Uterus (tissue), 4 donors: ENCODE results near the gene SSC4D. TPM values are rescaled to one million over a fixed set of nuclear protein-coding genes. Genes with fewer than 3 reads are reported as not detected.

Experiments
- DNase-seq, 2 donors: peaks; one replicate each; pipeline ENCODE4 v3.0.0-alpha.2; 2019 to 2020
- H3K27ac ChIP-seq, 2 donors: fragments of 200-600 bp; sonication (generic); 1 replicate in 1 of 2; 2 replicates in 1 of 2; pipeline ENCODE4 v1.5.1; 2016 to 2018
- H3K27me3 ChIP-seq, 2 donors: fragments of 200-600 bp; sonication (generic); one replicate each; pipeline ENCODE4 v1.5.1; 2018 to 2019; ENCODE audit warnings: control low read depth in 1 of 2
- H3K36me3 ChIP-seq, 2 donors: fragments of 200-600 bp; sonication (generic); one replicate each; pipeline ENCODE4 v1.5.1; 2019; ENCODE audit warnings: control low read depth in 1 of 2
- H3K4me1 ChIP-seq, 2 donors: fragments of 200-600 bp; sonication (generic); one replicate each; pipeline ENCODE4 v1.5.1; 2018 to 2019; ENCODE audit warnings: control low read depth in 1 of 2
- H3K4me3 ChIP-seq, 2 donors: fragments of 200-600 bp; sonication (generic); 1 replicate in 1 of 2; 2 replicates in 1 of 2; pipeline ENCODE4 v1.5.1; 2018 to 2019; ENCODE audit warnings: mild to moderate bottlenecking in 1 of 2
- H3K9me3 ChIP-seq, 2 donors: fragments of 200-600 bp; sonication (generic); one replicate each; pipeline ENCODE4 v1.5.1; 2019; ENCODE audit warnings: control low read depth in 1 of 2
- POLR2A ChIP-seq, 2 donors: fragments of 450-650 bp; IDR thresholded peaks; one replicate each; pipeline ENCODE4 v1.6.1; 2016; ENCODE audit warnings: antibody characterized with exemption in 2 of 2, mild to moderate bottlenecking in 1 of 2, moderate library complexity in 1 of 2
- intact Hi-C: fragments of 100-400 bp; cut with DNase I; formaldehyde crosslinking; loops from one replicate; pipeline ENCODE4 v1.15.1; 2023; ENCODE audit warnings: low total_unique reads
- total RNA-seq, 4 donors: library from RNA; depleted of rRNA in 3 of 4; stranded (reverse); fragments of >200 nt in 3 of 4; gene quantifications; one replicate each; pipeline versions ENCODE4 v1.1.0 to v1.2.4, GENCODE V29; 2014 to 2023
- TF ChIP-seq, protein P1 (sequence below), 4 experiments: fragments of 200-600 bp in 2 of 4; fragments of 450-650 bp in 2 of 4; sonication (generic) in 2 of 4; IDR thresholded peaks; one replicate each; pipeline ENCODE4 v1.5.1; 2016 to 2019; ENCODE audit warnings: antibody characterized with exemption in 4 of 4, mild to moderate bottlenecking in 2 of 4, moderate library complexity in 1 of 4
- donor health status: DM: yes; HTN: yes; CAD: no.

SSC4D gene
- total RNA-seq, 4 donors from 2014 or later, result 0.37 to 1.0 TPM; not detected in 2

DNA sequence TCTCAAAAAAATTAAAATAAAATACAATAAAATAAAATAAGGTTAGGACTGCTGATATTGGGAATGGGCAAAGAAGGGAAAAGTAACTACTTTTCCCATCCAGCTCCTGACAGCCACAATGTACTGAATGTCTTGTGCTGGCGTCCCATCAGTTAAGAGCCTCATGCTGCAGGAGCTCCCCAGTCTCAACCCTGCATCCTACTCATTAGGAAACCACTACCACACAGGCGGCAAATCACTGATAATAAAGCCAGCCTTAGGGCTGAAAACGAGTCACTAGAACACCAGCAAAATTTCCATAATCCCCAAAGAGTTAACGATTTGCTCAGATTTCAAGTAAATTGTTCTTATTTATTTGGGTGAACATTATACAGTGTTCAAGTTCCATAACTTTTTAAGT lies 55.0 kb downstream of the SSC4D start:
- Histone ChIP-seq H3K9me3 (no peaks in the 10 kb centered on the region), H3K27ac (no peak overlapping the region), H3K36me3 (no peaks in the 10 kb centered on the region), H3K4me3 (no peak overlapping the region), H3K4me1 (no peaks in the 10 kb centered on the region), H3K27me3 (no peaks in the 10 kb centered on the region)
- no peak for TF ChIP-seq POLR2A (IDR thresholded peaks at IDR 0.05)
- TF ChIP-seq, protein P1, sequence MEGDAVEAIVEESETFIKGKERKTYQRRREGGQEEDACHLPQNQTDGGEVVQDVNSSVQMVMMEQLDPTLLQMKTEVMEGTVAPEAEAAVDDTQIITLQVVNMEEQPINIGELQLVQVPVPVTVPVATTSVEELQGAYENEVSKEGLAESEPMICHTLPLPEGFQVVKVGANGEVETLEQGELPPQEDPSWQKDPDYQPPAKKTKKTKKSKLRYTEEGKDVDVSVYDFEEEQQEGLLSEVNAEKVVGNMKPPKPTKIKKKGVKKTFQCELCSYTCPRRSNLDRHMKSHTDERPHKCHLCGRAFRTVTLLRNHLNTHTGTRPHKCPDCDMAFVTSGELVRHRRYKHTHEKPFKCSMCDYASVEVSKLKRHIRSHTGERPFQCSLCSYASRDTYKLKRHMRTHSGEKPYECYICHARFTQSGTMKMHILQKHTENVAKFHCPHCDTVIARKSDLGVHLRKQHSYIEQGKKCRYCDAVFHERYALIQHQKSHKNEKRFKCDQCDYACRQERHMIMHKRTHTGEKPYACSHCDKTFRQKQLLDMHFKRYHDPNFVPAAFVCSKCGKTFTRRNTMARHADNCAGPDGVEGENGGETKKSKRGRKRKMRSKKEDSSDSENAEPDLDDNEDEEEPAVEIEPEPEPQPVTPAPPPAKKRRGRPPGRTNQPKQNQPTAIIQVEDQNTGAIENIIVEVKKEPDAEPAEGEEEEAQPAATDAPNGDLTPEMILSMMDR (IDR thresholded peaks at IDR 0.05), result no peak
- intact Hi-C loops, result no loop called here
- no peak for DNase-seq

DNA sequence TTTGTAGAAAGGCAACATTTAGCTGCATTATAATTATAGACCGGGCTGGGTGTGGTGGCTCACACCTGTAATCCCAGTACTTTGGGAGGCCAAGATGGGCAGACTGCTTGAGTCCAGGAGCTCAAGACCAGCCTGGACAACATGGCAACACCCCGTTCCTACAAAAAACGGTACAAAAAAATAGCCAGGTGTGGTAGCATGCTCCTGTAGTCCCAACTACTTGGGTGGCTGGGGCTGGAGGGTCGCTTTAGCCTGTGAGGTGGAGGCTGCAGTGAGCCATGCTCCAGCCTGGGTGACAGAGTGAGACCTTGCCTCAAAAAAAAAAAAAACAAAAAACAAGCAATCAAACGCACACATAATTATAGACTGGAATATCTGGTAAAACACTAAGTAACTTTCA lies 55.8 kb downstream of the SSC4D start:
- H3K27ac ChIP-seq, result no peak overlapping the region

DNA sequence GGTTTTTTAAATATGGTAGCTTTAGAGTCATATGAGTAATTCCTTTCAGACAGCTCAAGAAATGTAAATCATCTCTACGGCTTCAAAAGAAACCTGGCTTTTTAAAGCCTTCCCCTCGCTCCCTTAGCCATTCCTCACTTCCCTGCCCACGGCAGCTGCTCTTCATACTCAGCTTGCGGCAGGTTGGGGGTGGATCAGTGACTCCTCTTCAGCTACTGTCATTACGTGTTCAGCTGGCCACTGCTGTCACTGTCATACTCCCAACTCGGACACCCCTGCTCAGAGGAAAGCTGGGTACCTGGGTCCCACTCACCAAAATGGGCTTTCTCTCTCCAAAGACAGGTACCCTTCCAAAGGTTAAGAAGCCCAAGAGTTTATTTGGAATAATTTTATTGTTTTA lies 57.3 kb downstream of the SSC4D start:
- Histone ChIP-seq H3K9me3 (no peaks in the 10 kb centered on the region), H3K36me3 (no peaks in the 10 kb centered on the region), H3K27me3 (no peaks in the 10 kb centered on the region), H3K4me3 (no peak overlapping the region), H3K4me1 (no peaks in the 10 kb centered on the region), H3K27ac (peak overlapping the region in 1 of 2 donors; percentile 69)
- intact Hi-C loops, result no loop called here
- DNase-seq, result no peak
- no peak for TF ChIP-seq POLR2A (IDR thresholded peaks at IDR 0.05)
- TF ChIP-seq, protein P1 (IDR thresholded peaks at IDR 0.05), result no peak

More for the DNA sequence above, 55.8 kb downstream of the SSC4D start:
- no peak for DNase-seq
- Histone ChIP-seq H3K4me3 (no peak overlapping the region), H3K36me3 (no peaks in the 10 kb centered on the region), H3K9me3 (no peaks in the 10 kb centered on the region), H3K4me1 (no peaks in the 10 kb centered on the region), H3K27me3 (no peaks in the 10 kb centered on the region)
- TF ChIP-seq, protein P1 (IDR thresholded peaks at IDR 0.05), result no peak
- TF ChIP-seq POLR2A (IDR thresholded peaks at IDR 0.05), result no peak
- intact Hi-C loops, result no loop called here

DNA sequence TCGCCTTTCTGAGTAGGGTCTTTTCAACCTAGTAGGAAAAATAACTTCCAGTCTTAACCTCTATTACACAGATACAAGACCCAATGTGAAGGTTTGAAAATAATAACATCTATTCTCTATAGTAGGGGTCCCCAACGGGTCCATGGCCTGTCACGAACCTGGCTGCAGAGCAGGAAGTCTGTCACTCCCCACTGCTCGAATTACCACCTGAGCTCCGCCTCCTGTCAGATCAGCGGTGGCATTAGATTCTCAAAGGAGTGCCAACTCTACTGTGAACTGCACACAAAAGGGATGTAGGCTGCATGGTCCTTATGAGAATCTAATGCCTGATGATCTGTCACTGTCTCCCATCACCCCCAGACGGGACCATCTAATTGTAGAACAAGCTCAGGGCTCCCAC lies 58.1 kb downstream of the SSC4D start:
- H3K36me3 ChIP-seq, result no peaks in the 10 kb centered on the region
- no peak for TF ChIP-seq POLR2A (IDR thresholded peaks at IDR 0.05)
- TF ChIP-seq, protein P1 (IDR thresholded peaks at IDR 0.05), result no peak

DNA sequence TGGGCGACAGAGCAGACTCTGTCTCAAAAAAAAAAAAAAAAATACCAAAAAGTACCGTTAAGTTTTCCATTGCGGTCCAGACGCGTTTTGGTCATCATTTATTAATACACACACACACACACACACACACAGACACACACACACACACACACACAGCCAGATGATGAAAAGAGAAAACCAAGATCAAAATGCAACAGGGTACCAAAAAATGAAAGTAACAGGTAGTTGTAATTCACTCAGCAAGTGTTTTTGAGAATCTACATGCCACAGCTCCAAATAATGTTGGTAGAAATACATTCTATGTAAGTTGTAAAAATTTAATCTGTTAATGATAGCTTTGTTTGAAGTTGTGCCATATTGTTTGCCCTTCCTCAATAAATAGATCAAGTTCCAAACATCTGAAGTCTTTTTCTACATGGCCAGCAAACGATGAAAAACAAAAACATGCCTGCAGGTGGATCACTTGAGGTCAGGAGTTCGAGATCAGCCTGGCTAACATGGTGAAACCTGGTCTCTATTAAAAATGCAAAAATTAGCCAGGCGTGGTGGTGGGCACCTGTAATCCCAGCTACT lies 60.1 kb downstream of the SSC4D start:
- intact Hi-C loops, result no loop called here
- no peaks in the 10 kb centered on the region for H3K4me1 ChIP-seq

More for the DNA sequence above, 58.1 kb downstream of the SSC4D start:
- no peaks in the 10 kb centered on the region for H3K27me3 ChIP-seq
- no peak overlapping the region for H3K4me3 ChIP-seq
- DNase-seq, result no peak
- no peaks in the 10 kb centered on the region for H3K9me3 ChIP-seq
- H3K4me1 ChIP-seq, result no peaks in the 10 kb centered on the region
- H3K27ac ChIP-seq, result peak overlapping the region in 1 of 2 donors; percentile 69
- intact Hi-C loops, result no loop called here

More for the DNA sequence above, 60.1 kb downstream of the SSC4D start:
- Histone ChIP-seq H3K9me3 (no peaks in the 10 kb centered on the region), H3K27me3 (no peaks in the 10 kb centered on the region), H3K36me3 (no peaks in the 10 kb centered on the region), H3K27ac (no peak overlapping the region), H3K4me3 (no peak overlapping the region)
- TF ChIP-seq POLR2A (IDR thresholded peaks at IDR 0.05), result no peak
- TF ChIP-seq, protein P1 (IDR thresholded peaks at IDR 0.05), result no peak
- no peak for DNase-seq
